SK-N-SH treated with all-trans-retinoic acid at 6 μM for 48 hours (cell line): ENCODE measurements around the gene NRARP.
"Not testable (repeated sequence)": the region's sequence is repeated elsewhere in the genome, so short reads cannot be mapped to it uniquely, and the experiment has no call there.

Source experiments
- ATAC-seq: fragments of 200-7000 bp; cut with Tn5 transposase; 3 replicates; pipeline ENCODE4 v1.9.1; 2020; ENCODE audit warnings: mild to moderate bottlenecking, moderate library complexity
- CSDC2 ChIP-seq: fragments of 250-450 bp; sonication (Bioruptor Pico); IDR thresholded peaks from 2 replicates; pipeline ENCODE4 v1.5.0; 2020; ENCODE audit warnings: mild to moderate bottlenecking, moderate library complexity
- CSRNP3 ChIP-seq: fragments of 250-450 bp; sonication (Bioruptor Pico); IDR thresholded peaks from 2 replicates; pipeline ENCODE4 v1.5.1; 2021; ENCODE audit warnings: mild to moderate bottlenecking, moderate library complexity
- GLIS3 ChIP-seq: fragments of 250-450 bp; sonication (Bioruptor Pico); IDR thresholded peaks from 2 replicates; pipeline ENCODE4 v1.5.0; 2020; ENCODE audit warnings: mild to moderate bottlenecking, moderate library complexity
- ISL1 ChIP-seq: fragments of 250-450 bp; sonication (Bioruptor Pico); IDR thresholded peaks from 2 replicates; pipeline ENCODE4 v2.1.2; 2022; ENCODE audit warnings: mild to moderate bottlenecking, moderate library complexity
- OSR1 ChIP-seq: fragments of 250-450 bp; sonication (Bioruptor Pico); IDR thresholded peaks from 2 replicates; pipeline ENCODE4 v1.8.0; 2022; ENCODE audit warnings: moderate library complexity, mild to moderate bottlenecking, inconsistent platforms
- PPARA ChIP-seq: fragments of 250-450 bp; sonication (Bioruptor Pico); IDR thresholded peaks from 2 replicates; pipeline ENCODE4 v1.5.0; 2020; ENCODE audit warnings: mild to moderate bottlenecking, borderline replicate concordance
- TCF4 ChIP-seq: fragments of 250-450 bp; sonication (Bioruptor Pico); IDR thresholded peaks from 2 replicates; pipeline ENCODE4 v1.8.0; 2021; ENCODE audit warnings: mild to moderate bottlenecking, moderate library complexity, borderline replicate concordance
- TOX ChIP-seq: fragments of 250-450 bp; sonication (Bioruptor Pico); IDR thresholded peaks from 2 replicates; pipeline ENCODE4 v1.8.0; 2021; ENCODE audit warnings: mild to moderate bottlenecking, moderate library complexity, borderline replicate concordance
- ZC3H10 ChIP-seq: fragments of 250-450 bp; sonication (Bioruptor Pico); IDR thresholded peaks from 2 replicates; pipeline ENCODE4 v1.5.1; 2021; ENCODE audit warnings: mild to moderate bottlenecking, moderate library complexity
- ZFP3 ChIP-seq: fragments of 250-450 bp; sonication (Bioruptor Pico); IDR thresholded peaks from 2 replicates; pipeline ENCODE4 v1.5.0; 2020; ENCODE audit warnings: mild to moderate bottlenecking, moderate library complexity
- ZFP30 ChIP-seq: fragments of 450-650 bp; formaldehyde crosslinking; IDR thresholded peaks from 2 replicates; pipeline ENCODE4 v1.5.0; 2022; ENCODE audit warnings: mild to moderate bottlenecking, moderate library complexity
- ZNF565 ChIP-seq: fragments of 450-650 bp; formaldehyde crosslinking; conservative IDR thresholded peaks from 2 replicates; pipeline ENCODE4 v1.5.0; 2020; ENCODE audit warnings: low read depth, mild to moderate bottlenecking, moderate library complexity
- ZNF70 ChIP-seq: fragments of 450-650 bp; formaldehyde crosslinking; IDR thresholded peaks from 2 replicates; pipeline ENCODE4 v1.5.0; 2020; ENCODE audit warnings: mild to moderate bottlenecking, moderate library complexity
- ZNF8 ChIP-seq: fragments of 450-650 bp; formaldehyde crosslinking; IDR thresholded peaks from 2 replicates; pipeline ENCODE4 v1.5.0; 2020; ENCODE audit warnings: mild to moderate bottlenecking, moderate library complexity
- TF ChIP-seq, protein P1 (sequence below): fragments of 250-450 bp; sonication (Bioruptor Pico); IDR thresholded peaks from 2 replicates; pipeline ENCODE4 v1.8.0; 2021; ENCODE audit warnings: low read depth, mild to moderate bottlenecking, moderate library complexity, borderline replicate concordance
- TF ChIP-seq, protein P2 (sequence below): fragments of 250-450 bp; sonication (Bioruptor Pico); IDR thresholded peaks from 2 replicates; pipeline ENCODE4 v1.5.0; 2020; ENCODE audit warnings: mild to moderate bottlenecking, moderate library complexity
- TF ChIP-seq, protein P3 (sequence below): fragments of 250-450 bp; sonication (Bioruptor Pico); IDR thresholded peaks from 2 replicates; pipeline ENCODE4 v1.5.1; 2020; ENCODE audit warnings: low read depth, mild to moderate bottlenecking, moderate library complexity
- TF ChIP-seq, protein P4 (sequence below): fragments of 250-450 bp; sonication (Bioruptor Pico); IDR thresholded peaks from 2 replicates; pipeline ENCODE4 v1.8.0; 2020; ENCODE audit warnings: mild to moderate bottlenecking, moderate library complexity, borderline replicate concordance

The NRARP gene

DNA sequence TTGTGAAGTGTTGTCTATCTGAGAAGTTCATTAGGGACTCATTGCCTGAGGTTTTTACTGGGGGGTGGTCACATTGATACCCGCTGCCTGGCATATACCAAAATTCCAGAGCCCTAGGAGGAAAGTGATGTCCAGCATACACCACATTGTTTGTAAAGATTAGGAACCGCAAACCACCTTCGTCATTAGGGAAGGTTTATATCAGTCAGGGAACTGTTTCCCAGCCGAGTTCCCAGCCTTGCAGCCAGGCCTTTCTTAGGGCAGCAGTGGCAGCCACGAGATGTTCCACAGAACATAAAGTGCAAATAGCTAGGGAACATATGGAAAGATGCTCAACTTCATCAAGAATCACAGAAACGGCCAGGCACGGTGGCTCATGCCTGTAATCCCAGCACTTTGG is 40.4 kb upstream of the NRARP start:
- no peak for ATAC-seq
- TF ChIP-seq ZNF8 (CRISPR knock-in tag) = no peak
- TF ChIP-seq ZNF565 (CRISPR knock-in tag) = no peak
- TF ChIP-seq, protein P1, sequence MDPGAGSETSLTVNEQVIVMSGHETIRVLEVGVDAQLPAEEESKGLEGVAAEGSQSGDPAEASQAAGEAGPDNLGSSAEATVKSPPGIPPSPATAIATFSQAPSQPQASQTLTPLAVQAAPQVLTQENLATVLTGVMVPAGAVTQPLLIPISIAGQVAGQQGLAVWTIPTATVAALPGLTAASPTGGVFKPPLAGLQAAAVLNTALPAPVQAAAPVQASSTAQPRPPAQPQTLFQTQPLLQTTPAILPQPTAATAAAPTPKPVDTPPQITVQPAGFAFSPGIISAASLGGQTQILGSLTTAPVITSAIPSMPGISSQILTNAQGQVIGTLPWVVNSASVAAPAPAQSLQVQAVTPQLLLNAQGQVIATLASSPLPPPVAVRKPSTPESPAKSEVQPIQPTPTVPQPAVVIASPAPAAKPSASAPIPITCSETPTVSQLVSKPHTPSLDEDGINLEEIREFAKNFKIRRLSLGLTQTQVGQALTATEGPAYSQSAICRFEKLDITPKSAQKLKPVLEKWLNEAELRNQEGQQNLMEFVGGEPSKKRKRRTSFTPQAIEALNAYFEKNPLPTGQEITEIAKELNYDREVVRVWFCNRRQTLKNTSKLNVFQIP (CRISPR knock-in tag) = no peak
- no peak for TF ChIP-seq CSRNP3 (CRISPR knock-in tag)
- no peak for TF ChIP-seq ZNF70 (CRISPR knock-in tag)
- TF ChIP-seq GLIS3 (CRISPR knock-in tag) = no peak
- no peak for TF ChIP-seq ZFP3 (CRISPR knock-in tag)

DNA sequence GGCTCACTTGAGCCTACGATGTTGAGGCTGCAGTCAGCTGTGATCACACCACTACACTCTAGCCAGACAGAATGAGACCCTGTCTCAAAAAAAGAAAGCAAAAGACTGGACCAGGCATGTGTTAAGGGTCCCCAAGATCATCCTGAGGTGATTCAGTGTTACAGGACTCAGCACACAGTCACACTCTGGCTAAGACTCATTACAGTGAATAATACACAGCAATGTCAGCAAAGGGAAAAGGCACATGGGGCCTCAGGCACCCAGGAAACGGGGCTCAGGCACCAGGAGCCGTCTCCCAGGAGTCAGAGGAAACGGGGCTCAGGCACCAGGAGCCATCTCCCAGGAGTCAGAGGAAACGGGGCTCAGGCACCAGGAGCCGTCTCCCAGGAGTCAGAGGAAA is 39.2 kb upstream of the NRARP start:
- TF ChIP-seq TOX (CRISPR knock-in tag) = no peak
- TF ChIP-seq TCF4 (CRISPR knock-in tag) = no peak
- no peak for TF ChIP-seq ZC3H10 (CRISPR knock-in tag)
- TF ChIP-seq GLIS3 (CRISPR knock-in tag) = no peak
- TF ChIP-seq ZNF70 (CRISPR knock-in tag) = no peak
- no peak for TF ChIP-seq ZFP30 (CRISPR knock-in tag)
- TF ChIP-seq ZNF8 (CRISPR knock-in tag) = no peak
- no peak for TF ChIP-seq PPARA (CRISPR knock-in tag)
- TF ChIP-seq CSDC2 (CRISPR knock-in tag) = no peak
- TF ChIP-seq ISL1 = no peak
- TF ChIP-seq, protein P2, sequence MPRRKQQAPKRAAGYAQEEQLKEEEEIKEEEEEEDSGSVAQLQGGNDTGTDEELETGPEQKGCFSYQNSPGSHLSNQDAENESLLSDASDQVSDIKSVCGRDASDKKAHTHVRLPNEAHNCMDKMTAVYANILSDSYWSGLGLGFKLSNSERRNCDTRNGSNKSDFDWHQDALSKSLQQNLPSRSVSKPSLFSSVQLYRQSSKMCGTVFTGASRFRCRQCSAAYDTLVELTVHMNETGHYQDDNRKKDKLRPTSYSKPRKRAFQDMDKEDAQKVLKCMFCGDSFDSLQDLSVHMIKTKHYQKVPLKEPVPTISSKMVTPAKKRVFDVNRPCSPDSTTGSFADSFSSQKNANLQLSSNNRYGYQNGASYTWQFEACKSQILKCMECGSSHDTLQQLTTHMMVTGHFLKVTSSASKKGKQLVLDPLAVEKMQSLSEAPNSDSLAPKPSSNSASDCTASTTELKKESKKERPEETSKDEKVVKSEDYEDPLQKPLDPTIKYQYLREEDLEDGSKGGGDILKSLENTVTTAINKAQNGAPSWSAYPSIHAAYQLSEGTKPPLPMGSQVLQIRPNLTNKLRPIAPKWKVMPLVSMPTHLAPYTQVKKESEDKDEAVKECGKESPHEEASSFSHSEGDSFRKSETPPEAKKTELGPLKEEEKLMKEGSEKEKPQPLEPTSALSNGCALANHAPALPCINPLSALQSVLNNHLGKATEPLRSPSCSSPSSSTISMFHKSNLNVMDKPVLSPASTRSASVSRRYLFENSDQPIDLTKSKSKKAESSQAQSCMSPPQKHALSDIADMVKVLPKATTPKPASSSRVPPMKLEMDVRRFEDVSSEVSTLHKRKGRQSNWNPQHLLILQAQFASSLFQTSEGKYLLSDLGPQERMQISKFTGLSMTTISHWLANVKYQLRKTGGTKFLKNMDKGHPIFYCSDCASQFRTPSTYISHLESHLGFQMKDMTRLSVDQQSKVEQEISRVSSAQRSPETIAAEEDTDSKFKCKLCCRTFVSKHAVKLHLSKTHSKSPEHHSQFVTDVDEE = no peak
- TF ChIP-seq, protein P3, sequence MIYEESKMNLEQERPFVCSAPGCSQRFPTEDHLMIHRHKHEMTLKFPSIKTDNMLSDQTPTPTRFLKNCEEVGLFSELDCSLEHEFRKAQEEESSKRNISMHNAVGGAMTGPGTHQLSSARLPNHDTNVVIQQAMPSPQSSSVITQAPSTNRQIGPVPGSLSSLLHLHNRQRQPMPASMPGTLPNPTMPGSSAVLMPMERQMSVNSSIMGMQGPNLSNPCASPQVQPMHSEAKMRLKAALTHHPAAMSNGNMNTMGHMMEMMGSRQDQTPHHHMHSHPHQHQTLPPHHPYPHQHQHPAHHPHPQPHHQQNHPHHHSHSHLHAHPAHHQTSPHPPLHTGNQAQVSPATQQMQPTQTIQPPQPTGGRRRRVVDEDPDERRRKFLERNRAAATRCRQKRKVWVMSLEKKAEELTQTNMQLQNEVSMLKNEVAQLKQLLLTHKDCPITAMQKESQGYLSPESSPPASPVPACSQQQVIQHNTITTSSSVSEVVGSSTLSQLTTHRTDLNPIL (CRISPR knock-in tag) = no peak
- no peak for TF ChIP-seq ZNF565 (CRISPR knock-in tag)
- no peak for TF ChIP-seq OSR1 (CRISPR knock-in tag)
- TF ChIP-seq, protein P4, sequence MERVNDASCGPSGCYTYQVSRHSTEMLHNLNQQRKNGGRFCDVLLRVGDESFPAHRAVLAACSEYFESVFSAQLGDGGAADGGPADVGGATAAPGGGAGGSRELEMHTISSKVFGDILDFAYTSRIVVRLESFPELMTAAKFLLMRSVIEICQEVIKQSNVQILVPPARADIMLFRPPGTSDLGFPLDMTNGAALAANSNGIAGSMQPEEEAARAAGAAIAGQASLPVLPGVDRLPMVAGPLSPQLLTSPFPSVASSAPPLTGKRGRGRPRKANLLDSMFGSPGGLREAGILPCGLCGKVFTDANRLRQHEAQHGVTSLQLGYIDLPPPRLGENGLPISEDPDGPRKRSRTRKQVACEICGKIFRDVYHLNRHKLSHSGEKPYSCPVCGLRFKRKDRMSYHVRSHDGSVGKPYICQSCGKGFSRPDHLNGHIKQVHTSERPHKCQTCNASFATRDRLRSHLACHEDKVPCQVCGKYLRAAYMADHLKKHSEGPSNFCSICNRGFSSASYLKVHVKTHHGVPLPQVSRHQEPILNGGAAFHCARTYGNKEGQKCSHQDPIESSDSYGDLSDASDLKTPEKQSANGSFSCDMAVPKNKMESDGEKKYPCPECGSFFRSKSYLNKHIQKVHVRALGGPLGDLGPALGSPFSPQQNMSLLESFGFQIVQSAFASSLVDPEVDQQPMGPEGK (CRISPR knock-in tag) = no peak
- TF ChIP-seq, all 23 proteins: peak for 0
- no peak for ATAC-seq

- ATAC-seq = not testable (repeated sequence)
These were observed 37.9 kb upstream of the NRARP start for GRCh38 chr9:137339908-137340462.
